Astrocyte (in vitro differentiated cells and primary cell): ENCODE measurements around the gene CD84. TPM values are rescaled to one million over a fixed set of nuclear protein-coding genes. Genes with fewer than 3 reads are reported as not detected.

ENCODE experiments used
- DNase-seq: peaks from one replicate; pipeline ENCODE4 v3.0.0-alpha.2; 2010; ENCODE audit warnings: low read depth
- FAIRE-seq: peaks from 2 replicates; lab custom pipeline; 2011; peaks lifted over from hg19 to GRCh38; lab: Jason Lieb, UNC
- H2AFZ ChIP-seq: 2 replicates; pipeline ENCODE4 v1.6.0; 2012; ENCODE audit warnings: low read depth, low read length, inconsistent platforms
- H3K27ac ChIP-seq: 2 replicates; pipeline ENCODE4 v1.5.1; 2011; ENCODE audit warnings: low read depth, low read length, inconsistent platforms
- H3K27me3 ChIP-seq: 2 replicates; pipeline ENCODE4 v1.6.0; 2011; ENCODE audit warnings: low read length, inconsistent platforms; ENCODE audit not compliant: insufficient read depth
- H3K36me3 ChIP-seq: 2 replicates; pipeline ENCODE4 v1.5.1; 2011; ENCODE audit warnings: low read length, inconsistent platforms; ENCODE audit not compliant: insufficient read depth
- H3K4me1 ChIP-seq: 2 replicates; pipeline ENCODE4 v1.5.1; 2011; ENCODE audit warnings: low read length, inconsistent platforms; ENCODE audit not compliant: insufficient read depth
- H3K4me2 ChIP-seq: 2 replicates; pipeline ENCODE4 v1.6.0; 2012; ENCODE audit warnings: low read length, inconsistent platforms
- H3K4me3 ChIP-seq: 2 replicates; pipeline ENCODE4 v1.5.1; 2011; ENCODE audit warnings: low read depth, mild to moderate bottlenecking, low read length, inconsistent platforms; ENCODE audit not compliant: insufficient read depth
- H3K79me2 ChIP-seq: 2 replicates; pipeline ENCODE4 v1.6.0; 2012; ENCODE audit warnings: mild to moderate bottlenecking, low read length, inconsistent platforms; ENCODE audit not compliant: insufficient read depth
- H3K9ac ChIP-seq: 2 replicates; pipeline ENCODE4 v1.6.0; 2012; ENCODE audit warnings: mild to moderate bottlenecking, low read length, inconsistent platforms
- H3K9me3 ChIP-seq: 2 replicates; pipeline ENCODE4 v1.5.1; 2012; ENCODE audit warnings: low read depth, mild to moderate bottlenecking, low read length, inconsistent platforms; ENCODE audit not compliant: insufficient read depth
- H4K20me1 ChIP-seq: 2 replicates; pipeline ENCODE4 v1.6.0; 2012; ENCODE audit warnings: low read length, inconsistent platforms; ENCODE audit not compliant: insufficient read depth
- H3K27ac Mint-ChIP-seq: one replicate; pipeline ENCODE4 v1.8.0; 2021; ENCODE audit warnings: mild to moderate bottlenecking, mixed read lengths; ENCODE audit not compliant: unreplicated experiment
- H3K27me3 Mint-ChIP-seq: one replicate; pipeline ENCODE4 v1.8.0; 2021; ENCODE audit warnings: low read depth, mixed read lengths; ENCODE audit not compliant: unreplicated experiment
- H3K36me3 Mint-ChIP-seq: one replicate; pipeline ENCODE4 v1.8.0; 2021; ENCODE audit warnings: low read depth, mixed read lengths; ENCODE audit not compliant: unreplicated experiment
- H3K4me1 Mint-ChIP-seq: one replicate; pipeline ENCODE4 v1.8.0; 2021; ENCODE audit warnings: low read depth, mixed read lengths; ENCODE audit not compliant: unreplicated experiment
- H3K4me3 Mint-ChIP-seq: one replicate; pipeline ENCODE4 v1.8.0; 2021; ENCODE audit warnings: mild to moderate bottlenecking, moderate library complexity, mixed read lengths; ENCODE audit not compliant: unreplicated experiment
- H3K9me3 Mint-ChIP-seq: one replicate; pipeline ENCODE4 v1.8.0; 2021; ENCODE audit warnings: mild to moderate bottlenecking, mixed read lengths; ENCODE audit not compliant: unreplicated experiment
- CTCF ChIP-seq: IDR thresholded peaks from 2 replicates; pipeline ENCODE4 v1.5.1; 2011; ENCODE audit warnings: low read depth, mild to moderate bottlenecking, inconsistent platforms, low read length, moderate library complexity; ENCODE audit not compliant: insufficient read depth
- EZH2 ChIP-seq: IDR thresholded peaks from 2 replicates; pipeline ENCODE4 v1.6.1; 2012; ENCODE audit warnings: mild to moderate bottlenecking, low read length, inconsistent platforms; ENCODE audit not compliant: insufficient read depth
- total RNA-seq: library from RNA; stranded (reverse); gene quantifications from 2 replicates; pipeline ENCODE4 v1.2.1, GENCODE V29; 2021

Gene CD84
- total RNA-seq, 1 donor from 2014 or later = not detected

GRCh38 chr1:160625321-160625720 lies 46.0 kb upstream of the CD84 start:
- no peaks in the 10 kb centered on the region for H3K9me3 ChIP-seq
- H3K4me1 ChIP-seq = no peaks in the 10 kb centered on the region
- TF ChIP-seq CTCF (no peak), EZH2 (no peak)
- no peak overlapping the region for H3K4me3 ChIP-seq
- Mint-ChIP-seq H3K27ac (no peak overlapping the region), H3K9me3 (no peaks in the 10 kb centered on the region), H3K27me3 (no peaks in the 10 kb centered on the region), H3K36me3 (no peaks in the 10 kb centered on the region), H3K4me1 (peaks cover 11% of the 10 kb centered on the region), H3K4me3 (no peak overlapping the region)
- no peak overlapping the region for H3K27ac ChIP-seq
- H3K9ac ChIP-seq = no peak overlapping the region
- H2AFZ ChIP-seq = no peak overlapping the region
- no peaks in the 10 kb centered on the region for H3K27me3 ChIP-seq
- no peaks in the 10 kb centered on the region for H4K20me1 ChIP-seq
- no peak overlapping the region for H3K4me2 ChIP-seq
- no peak for FAIRE-seq
- H3K79me2 ChIP-seq = no peaks in the 10 kb centered on the region
- H3K36me3 ChIP-seq = no peaks in the 10 kb centered on the region
- no peak for DNase-seq

- no peak overlapping the region for H3K4me3 ChIP-seq
- H3K9ac ChIP-seq = no peak overlapping the region
- no peaks in the 10 kb centered on the region for H3K79me2 ChIP-seq
- H3K9me3 Mint-ChIP-seq = no peaks in the 10 kb centered on the region
- DNase-seq (no peak), FAIRE-seq (no peak)
- H4K20me1 ChIP-seq = no peaks in the 10 kb centered on the region
- no peak for TF ChIP-seq CTCF
- TF ChIP-seq EZH2 = no peak
- H3K9me3 ChIP-seq = no peaks in the 10 kb centered on the region
- no peak overlapping the region for H3K27ac Mint-ChIP-seq
- peaks cover 7% of the 10 kb centered on the region for H3K4me1 Mint-ChIP-seq
- H3K4me2 ChIP-seq = no peak overlapping the region
- H3K4me1 ChIP-seq = no peaks in the 10 kb centered on the region
- no peak overlapping the region for H2AFZ ChIP-seq
- H3K27me3 ChIP-seq = no peaks in the 10 kb centered on the region
- no peak overlapping the region for H3K4me3 Mint-ChIP-seq
- no peaks in the 10 kb centered on the region for H3K36me3 Mint-ChIP-seq
- no peaks in the 10 kb centered on the region for H3K27me3 Mint-ChIP-seq
- no peak overlapping the region for H3K27ac ChIP-seq
- H3K36me3 ChIP-seq = no peaks in the 10 kb centered on the region
These were observed 45.2 kb upstream of the CD84 start for GRCh38 chr1:160624464-160624863.

DNA sequence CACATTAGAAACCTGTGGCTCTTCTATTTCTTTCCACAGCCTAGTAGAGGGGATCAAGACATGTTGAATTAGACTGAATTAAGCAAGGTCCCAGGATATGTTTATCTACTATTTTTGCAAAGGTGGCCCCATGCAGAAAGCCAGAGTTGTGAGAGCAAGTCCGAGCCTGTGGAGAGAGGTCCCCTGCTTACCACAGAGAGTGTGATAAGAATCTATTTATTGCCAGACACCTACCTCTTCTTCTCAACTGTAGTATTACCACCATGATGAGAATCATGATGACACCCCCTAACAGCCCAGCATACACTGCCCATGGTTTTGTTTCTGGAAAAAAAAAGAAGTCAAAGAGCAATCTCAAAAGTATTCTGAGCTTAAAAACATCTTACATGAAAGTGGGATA lies 44.6 kb upstream of the CD84 start:
- FAIRE-seq (no peak), DNase-seq (no peak)
- Histone ChIP-seq H3K27ac (no peak overlapping the region), H3K36me3 (no peaks in the 10 kb centered on the region), H3K9me3 (no peaks in the 10 kb centered on the region), H3K4me1 (no peaks in the 10 kb centered on the region), H3K9ac (no peak overlapping the region), H3K27me3 (no peaks in the 10 kb centered on the region), H3K4me2 (no peak overlapping the region), H3K79me2 (no peaks in the 10 kb centered on the region), H2AFZ (no peak overlapping the region), H3K4me3 (no peak overlapping the region), H4K20me1 (no peaks in the 10 kb centered on the region)
- peaks cover 1% of the 10 kb centered on the region for H3K9me3 Mint-ChIP-seq
- no peaks in the 10 kb centered on the region for H3K36me3 Mint-ChIP-seq
- H3K27ac Mint-ChIP-seq = no peak overlapping the region
- no peaks in the 10 kb centered on the region for H3K27me3 Mint-ChIP-seq
- H3K4me1 Mint-ChIP-seq = peaks cover 7% of the 10 kb centered on the region
- TF ChIP-seq CTCF (no peak), EZH2 (no peak)
- H3K4me3 Mint-ChIP-seq = no peak overlapping the region
